ENCODE results near the gene CDR2.
"Not testable (repeated sequence)": the region's sequence is repeated elsewhere in the genome, so short reads cannot be mapped to it uniquely, and the experiment has no call there.

Gene CDR2

DNA sequence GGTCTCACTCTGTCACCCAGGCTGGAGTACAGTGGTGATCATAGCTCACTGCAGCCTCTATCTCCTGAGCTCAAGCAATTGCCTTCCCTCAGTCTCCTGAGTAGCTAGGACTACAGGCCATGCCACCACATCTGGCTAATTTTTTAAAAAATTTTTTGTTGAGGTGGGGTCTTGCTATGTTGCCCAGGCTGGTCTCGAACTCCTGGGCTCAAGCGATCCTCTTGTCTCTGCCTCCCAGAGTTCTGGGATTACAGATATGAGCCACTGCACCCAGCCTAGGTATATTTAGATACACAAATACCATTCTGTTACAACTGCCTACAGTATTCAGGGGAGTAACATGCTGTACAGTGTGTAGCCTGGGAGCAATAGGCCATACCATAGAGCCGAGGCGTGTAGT is 62.9 kb downstream of the CDR2 start:
- no peak for DNase-seq (ENCODE audit: low read depth in 2 of 3, low spot score in 1 of 3)

DNA sequence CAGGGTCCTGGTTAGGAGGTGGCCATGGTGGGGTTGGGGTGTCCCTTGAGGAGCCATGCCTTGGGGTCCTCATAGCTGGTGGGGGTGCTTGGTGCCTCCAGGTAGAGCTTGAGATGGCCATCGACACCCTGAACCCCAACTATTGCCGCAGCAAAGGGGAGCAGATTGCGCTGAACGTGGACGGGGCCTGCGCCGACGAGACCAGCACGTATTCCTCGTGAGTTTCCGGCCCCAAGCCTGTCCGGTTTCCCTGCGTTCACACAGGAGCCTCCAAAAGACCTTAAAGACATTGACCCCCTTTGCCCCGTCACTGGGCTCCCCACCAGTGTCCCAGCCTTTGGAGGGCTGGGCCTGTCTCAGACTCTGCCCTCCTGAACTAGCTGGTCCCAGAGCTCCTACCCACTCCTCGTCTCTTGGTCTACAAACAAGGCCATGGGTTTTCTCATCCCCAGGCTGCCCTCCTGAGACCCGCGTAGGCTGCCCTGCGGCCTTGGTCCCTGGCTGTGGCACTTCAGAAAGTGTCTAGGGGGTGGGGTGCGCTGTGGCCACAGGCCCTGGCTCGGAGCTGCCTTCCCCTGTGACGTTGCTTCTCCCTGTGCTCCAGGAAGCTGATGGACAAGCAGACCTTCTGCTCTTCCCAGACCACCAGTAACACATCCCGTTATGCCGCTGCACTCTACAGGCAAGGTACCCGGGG is 65.4 kb downstream of the CDR2 start:
- no peak for DNase-seq (ENCODE audit: low read depth in 2 of 3, low spot score in 1 of 3)

DNA sequence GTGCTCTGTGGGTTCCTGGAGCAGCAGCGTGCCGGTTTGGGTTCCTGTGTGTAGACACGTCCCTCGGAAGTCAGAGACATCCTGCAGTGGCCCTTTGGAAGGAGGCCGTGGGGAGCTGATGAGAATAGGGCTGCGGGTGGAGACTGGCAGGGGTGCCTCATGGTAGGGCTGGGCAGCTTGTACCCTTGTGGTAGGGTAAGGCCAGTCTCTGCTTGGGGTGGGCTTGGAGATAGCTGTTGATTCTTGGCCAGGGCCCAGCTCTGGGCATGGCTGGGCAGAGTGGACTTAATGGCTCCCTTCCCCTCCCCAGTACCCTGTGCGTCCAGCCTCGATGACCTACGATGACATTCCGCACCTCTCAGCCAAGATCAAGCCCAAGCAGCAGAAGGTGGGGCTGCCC is 66.6 kb downstream of the CDR2 start:
- no peak for DNase-seq (ENCODE audit: low read depth in 2 of 3, low spot score in 1 of 3)

DNA sequence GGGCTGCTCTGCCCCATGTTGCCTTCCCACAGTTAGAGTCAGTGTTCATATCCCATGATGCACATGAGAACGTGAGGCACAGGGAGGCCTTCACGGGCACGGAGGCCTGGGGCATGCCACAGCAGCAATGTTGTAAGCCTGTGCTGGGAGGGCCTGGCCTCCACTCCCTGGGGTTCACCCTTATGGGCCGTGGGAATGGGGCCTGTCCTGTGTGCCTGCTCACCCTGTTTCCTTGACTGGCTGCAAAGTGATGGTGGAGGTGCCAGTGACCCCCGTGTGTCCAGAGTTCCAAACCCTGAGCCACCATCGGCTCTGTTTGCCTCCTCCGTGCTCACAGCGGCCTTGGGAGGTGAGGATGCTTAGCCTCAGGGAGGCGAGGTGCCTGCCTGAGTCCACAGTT is 67.6 kb downstream of the CDR2 start:
- no peak for DNase-seq (ENCODE audit: low read depth in 2 of 3, low spot score in 1 of 3)

DNA sequence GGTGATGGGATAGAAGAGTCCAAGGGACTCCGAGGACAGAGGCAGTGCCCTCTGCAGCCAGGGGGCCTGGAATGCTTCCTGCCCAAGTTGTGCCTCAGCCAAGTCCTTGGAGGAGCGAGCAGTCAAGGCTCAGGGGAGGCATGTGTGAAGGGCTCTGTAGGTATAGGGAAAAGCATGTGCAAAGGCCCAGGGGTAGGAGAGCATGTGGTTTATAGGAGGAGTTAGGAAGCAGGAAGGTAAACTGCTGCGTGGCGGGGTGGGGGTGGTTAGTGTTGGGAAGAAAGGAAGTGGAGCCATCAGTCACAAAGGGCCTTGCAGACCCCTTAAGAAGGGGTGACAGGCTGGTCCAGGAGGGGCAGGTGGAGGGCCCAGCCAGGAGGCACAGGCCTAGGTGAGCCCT is 70.0 kb downstream of the CDR2 start:
- DNase-seq (ENCODE audit: low read depth in 2 of 3, low spot score in 1 of 3), result no peak

DNA sequence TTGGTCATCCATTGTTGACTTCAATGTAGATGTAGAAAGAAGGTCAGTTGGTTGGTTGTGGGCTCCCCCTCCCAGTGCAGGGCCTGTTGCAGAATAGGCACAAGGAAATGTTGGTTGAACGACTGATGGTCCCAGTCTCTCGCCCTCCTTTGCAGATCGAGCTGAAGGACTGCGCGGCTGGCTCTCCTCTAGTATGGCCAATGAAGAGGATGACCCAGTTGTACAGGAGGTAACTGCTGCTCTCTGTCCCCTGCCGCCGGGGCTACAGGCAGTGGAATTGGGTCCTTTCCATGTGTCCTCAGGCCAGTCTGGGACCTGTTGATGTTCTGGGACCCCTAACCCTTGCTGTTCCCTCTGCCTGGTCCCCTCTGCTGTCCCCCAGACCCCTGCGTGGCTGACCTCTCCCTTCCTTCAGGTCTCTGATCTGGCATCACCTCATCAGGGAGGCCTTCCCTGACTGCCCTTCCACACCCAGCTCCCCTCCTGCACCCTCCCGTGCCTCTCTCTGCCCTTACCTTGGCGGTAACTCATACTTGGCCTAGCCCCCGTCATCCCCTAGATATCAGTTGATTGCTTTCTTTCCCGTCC is 71.5 kb downstream of the CDR2 start:
- no peak for DNase-seq (ENCODE audit: low read depth in 2 of 3, low spot score in 1 of 3)

DNA sequence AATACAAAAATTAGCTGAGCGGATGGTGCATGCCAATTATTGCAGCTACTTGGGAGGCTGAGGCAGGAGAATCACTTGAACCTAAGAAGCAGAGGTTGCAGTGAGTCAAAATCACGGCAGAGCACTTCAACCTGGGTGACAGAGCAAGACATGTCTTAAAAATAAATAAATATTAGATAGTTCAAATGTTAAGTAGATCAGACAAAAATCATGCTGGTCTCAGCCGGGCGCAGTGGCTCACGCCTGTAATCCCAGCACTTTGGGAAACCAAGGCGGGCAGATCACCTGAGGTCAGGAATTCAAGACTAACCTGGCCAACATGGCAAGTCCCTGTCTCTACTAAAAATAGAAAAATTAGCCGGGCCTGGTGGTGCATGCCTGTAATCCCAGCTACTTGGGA is 73.0 kb downstream of the CDR2 start:
- not testable (repeated sequence) for DNase-seq (ENCODE audit: low read depth in 2 of 3, low spot score in 1 of 3)

DNA sequence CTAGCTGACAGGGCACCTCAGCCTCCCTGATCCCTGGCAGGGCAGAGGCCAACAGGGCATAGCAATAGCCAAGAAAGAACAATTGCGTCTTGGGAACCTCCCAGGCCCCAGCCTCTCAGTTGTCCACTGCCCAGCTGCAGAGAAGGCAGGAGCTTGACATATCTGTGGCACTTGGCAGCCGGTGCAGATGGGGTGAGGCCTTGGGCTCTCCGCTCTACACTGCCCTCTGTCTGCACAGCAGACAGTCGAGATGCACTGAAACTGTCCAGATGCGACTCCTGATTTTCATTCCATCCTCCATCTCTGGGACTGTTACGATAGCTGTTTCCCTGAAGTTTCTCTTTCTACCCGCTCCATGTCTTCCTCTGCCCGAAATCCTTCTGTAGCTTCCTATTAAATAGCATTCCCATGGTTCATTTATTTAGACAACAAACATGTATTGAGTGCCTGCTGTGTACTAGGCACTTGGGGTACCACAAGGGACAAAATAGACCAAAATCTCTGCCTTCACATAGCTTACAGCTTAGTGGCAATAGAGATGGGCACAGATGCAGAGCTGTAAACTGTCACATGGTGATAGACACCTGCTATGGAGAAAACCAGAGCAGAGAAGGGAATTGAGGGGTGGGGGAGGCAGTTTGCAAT is 73.9 kb downstream of the CDR2 start:
- DNase-seq (ENCODE audit: low read depth in 2 of 3, low spot score in 1 of 3), result peak; percentile 15 to 35 (median 26)

DNA sequence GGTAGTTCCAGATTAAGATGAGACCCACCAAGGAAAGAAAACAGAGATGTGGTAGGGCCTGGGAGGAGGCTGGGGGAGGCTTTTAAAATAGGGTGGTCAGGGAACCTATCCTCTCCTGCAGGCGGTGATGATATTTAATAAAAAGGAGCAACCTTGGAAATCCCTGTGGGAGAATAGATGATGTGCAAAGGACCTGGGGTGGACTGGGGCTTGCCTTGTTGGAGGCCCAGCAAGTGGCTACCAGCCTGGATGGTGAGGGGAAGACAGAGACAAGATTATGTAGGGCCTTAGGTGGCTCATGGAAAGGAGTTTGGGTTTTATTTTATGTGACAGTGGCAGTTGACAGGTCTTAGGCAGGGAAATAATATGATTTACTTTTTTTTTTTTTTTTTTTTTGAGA is 75.4 kb downstream of the CDR2 start:
- no peak for DNase-seq (ENCODE audit: low read depth in 2 of 3, low spot score in 1 of 3)

DNA sequence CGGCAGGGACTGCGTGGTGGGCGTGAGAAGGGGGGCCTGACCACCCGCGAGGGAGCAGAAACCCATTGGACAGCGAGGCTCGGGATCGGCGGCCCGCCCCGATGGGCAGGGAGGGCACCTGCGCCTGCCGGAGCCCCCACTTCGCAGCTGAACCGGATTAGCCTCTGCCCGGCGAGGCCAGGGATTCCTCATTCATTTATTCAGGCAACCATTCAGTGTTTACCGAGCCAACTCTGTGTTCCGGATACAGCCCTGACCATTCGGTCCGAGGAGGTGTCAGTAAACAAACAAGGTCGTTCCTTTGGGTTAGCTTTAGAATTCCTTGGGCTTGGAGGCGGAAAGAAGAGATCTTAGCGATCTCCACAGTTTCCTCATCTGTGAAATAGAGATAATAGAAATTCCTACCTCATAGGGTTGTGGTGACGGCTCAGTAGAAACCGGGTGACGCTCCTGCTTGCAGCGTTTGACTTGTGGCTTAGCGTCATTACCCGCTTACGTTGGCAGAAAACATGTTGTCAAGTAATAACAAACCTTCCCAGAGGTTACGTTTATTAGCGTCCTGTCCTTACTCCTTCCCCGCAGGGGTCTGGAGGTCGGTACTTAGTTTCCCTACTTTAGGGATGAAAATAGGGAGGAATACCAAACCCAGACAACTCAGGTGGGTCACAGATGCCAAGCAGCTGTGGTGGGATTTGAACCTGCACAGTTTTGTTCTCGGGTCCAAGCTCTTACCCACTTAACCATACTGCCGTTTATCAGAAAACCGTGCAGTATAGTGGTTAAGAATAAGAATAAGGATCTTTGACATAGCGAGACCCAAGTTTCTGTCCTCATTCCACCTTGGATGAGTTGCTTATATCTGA is 76.3 kb downstream of the CDR2 start:
- peak; percentile 58 to 82 (median 67) for DNase-seq (ENCODE audit: low read depth in 2 of 3, low spot score in 1 of 3)

DNA sequence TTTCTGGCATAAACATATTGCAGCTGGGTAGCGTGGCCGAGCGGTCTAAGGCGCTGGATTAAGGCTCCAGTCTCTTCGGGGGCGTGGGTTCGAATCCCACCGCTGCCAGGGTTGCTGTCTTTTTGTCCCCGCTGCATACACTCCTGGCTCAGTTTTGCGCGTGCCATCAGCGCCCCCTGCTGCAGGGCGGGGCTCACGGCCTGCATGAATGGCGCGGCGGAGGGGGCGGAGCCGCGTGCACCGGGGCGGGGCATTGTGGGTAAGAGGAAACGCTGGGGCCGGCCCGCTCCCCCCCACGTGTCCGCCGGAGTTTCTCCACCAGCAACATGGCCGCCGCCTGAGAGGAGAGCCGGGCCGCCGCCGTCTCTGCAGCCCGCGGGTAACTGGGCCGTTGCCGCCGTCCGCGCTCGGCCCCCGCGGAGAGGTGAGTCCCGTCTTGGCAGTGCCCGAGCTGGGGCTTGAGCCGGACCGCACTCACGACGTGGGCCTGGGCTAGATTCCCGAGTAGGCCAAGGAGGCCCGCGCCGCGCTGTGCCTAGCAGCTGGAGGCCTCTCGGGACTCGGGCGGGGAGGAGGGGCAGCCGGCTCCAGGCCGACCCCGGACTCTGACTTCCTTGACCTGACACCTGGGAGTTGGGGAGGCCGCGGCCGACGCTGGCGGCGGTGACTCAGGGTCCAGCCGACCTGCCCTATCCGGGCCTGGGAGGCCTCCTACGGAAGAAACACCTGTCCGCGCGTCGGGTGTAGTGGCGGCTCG is 77.1 kb downstream of the CDR2 start, which contains the start of gene POLR3E:
TSS of gene POLR3E (plus strand) at position 296 of the 757 bp plus-strand sequence. CDS start 5,560 bp downstream, outside the sequence.
- DNase-seq (ENCODE audit: low read depth in 2 of 3, low spot score in 1 of 3), result peak; percentile 99

DNA sequence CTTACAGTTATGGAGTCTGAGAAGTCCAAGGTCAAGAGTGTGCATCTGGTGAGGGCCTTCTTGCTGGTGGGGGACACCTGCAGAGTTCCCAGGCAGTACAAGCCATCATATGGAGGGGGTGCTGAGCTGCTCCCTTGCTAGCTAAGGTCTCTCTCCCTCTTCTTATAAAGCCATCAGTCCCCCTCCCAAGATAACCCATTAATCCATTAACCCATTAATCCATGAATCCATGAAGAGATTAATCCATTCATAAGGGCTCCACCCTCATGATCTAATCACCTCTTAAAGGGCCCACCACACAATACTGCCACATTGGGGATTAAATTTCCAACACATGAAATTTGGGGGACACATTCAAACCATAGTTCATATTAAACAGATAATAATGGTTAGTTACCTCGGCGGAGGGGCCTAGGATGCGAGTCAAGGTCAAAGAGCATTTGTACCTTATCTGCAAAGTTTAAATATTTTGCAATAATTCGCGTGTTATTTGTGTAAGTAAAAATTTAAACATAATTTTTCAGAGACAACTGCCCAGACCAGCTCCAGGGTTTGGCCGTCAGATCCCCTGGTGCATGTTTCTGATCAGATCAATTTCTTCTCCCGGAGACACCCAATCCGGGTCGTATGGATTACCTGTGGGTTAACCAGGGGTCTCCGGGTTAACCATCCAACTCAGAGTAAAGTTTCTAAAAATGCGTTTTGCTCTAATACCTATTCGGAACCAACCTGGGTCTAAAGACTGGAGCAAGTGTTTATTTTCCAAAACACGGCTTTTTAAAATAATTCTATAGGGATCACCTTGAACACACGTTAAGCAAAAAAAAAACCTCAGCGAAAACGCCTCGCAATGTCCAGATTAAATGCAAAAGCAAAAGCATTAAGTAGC is 78.0 kb downstream of the CDR2 start:
- DNase-seq (ENCODE audit: low read depth in 2 of 3, low spot score in 1 of 3), result no peak
